Ovary (tissue), 3 donors: ENCODE data around the gene IL1RAPL2.

Source experiments
- CTCF ChIP-seq, 3 donors: fragments of 450-650 bp in 2 of 3; fragments of 200-600 bp in 1 of 3; IDR thresholded peaks; one replicate each; pipeline versions ENCODE4 v1.5.1 to v1.8.0; 2016 to 2022; ENCODE audit warnings: antibody characterized with exemption in 3 of 3, mild to moderate bottlenecking in 1 of 3
- EP300 ChIP-seq: sonication (generic); formaldehyde crosslinking; IDR thresholded peaks from one replicate; pipeline ENCODE4 v1.6.1; 2017; ENCODE audit warnings: antibody characterized with exemption
- POLR2A ChIP-seq: fragments of 450-650 bp; IDR thresholded peaks from one replicate; pipeline ENCODE4 v1.6.1; 2017; ENCODE audit warnings: antibody characterized with exemption, mild to moderate bottlenecking, moderate library complexity
- donor health status: DM: no; HTN: no; CAD: no.

GRCh38 chrX:105553118-105553517 is 987.1 kb downstream of the IL1RAPL2 start:
- no peak for TF ChIP-seq CTCF (IDR thresholded peaks at IDR 0.05)
- no peak for TF ChIP-seq POLR2A
- TF ChIP-seq EP300 = no peak
